HG03354 (cell line): ENCODE data around the gene ITGA3.
A peak's percentile ranks its signal among the peaks of the same experiment; 100 is the strongest.
"Not testable (repeated sequence)": the region's sequence is repeated elsewhere in the genome, so short reads cannot be mapped to it uniquely, and the experiment has no call there.

Source experiments
- ATAC-seq: cut with Tn5 transposase; IDR thresholded peaks from one replicate; pipeline ENCODE4 v1.9.1; 2021; ENCODE audit warnings: mild to moderate bottlenecking; ENCODE audit not compliant: unreplicated experiment, poor library complexity, severe bottlenecking

ITGA3 gene

GRCh38 chr17:50050431-50051032 lies 5.4 kb upstream of the ITGA3 start:
- no peak for ATAC-seq

- ATAC-seq, result no peak
Observed at GRCh38 chr17:50051082-50051576, 4.8 kb upstream of the ITGA3 start.

- no peak for ATAC-seq
Observed at GRCh38 chr17:50051606-50052005, 4.3 kb upstream of the ITGA3 start.

- no peak for ATAC-seq
Observed at GRCh38 chr17:50052241-50052796, 3.6 kb upstream of the ITGA3 start.

DNA sequence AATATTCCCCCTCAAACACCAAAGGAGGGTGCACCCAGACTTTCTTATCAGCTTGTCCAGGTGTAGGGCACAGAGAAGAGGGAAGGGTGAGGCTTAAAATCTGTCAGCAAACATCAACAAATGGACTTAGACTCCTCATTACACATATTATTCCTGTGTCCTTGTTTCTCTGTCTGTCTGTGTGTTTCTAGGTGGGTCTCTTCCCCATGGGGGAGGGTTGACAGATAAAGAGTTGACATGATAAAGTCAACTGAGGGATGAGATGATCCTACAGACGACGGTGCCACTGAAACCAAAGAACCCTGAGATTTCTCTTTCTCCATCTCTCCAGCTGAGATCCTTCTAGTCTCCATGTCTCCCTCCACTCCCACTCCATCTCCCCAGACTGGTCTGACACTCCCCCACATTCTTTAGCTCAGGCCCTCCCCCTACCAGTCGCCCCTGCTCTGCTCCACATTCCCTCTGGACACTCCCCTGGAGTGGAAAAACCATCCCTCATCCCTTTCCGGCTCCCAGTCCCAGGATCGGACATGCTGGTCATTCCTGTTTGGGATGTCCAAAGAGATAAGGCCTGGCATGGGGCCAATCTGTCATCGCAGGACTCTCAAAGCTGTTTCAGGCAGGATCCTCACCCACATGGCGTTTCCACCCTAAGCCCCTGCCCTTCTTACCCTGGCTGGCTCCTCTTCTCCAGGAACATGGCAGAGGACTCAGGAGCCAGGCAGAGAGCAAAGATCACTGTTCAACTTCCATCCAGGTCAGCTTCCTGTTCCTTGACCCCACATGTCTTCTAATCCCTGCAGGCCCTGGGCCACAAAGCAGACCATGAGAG lies 2.9 kb upstream of the ITGA3 start:
- ATAC-seq, result no peak

DNA sequence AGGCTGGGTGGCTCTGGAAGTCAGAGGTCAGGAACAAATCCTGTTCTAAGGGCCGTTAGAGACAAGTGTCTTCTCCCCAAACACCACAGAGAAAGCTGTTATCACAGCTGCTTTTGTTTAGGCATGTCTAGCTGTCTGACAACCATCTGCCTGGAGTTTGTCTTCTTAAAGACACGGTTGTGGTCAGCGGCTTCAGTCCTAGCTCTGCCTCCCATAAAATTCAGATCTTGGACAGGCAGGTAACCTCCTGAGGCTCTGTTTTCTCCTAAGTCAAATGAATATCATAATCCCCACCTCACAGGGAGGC lies 2.3 kb upstream of the ITGA3 start:
- ATAC-seq, result no peak

- no peak for ATAC-seq
Observed at GRCh38 chr17:50055055-50055425, 870 bp upstream of the ITGA3 start.

DNA sequence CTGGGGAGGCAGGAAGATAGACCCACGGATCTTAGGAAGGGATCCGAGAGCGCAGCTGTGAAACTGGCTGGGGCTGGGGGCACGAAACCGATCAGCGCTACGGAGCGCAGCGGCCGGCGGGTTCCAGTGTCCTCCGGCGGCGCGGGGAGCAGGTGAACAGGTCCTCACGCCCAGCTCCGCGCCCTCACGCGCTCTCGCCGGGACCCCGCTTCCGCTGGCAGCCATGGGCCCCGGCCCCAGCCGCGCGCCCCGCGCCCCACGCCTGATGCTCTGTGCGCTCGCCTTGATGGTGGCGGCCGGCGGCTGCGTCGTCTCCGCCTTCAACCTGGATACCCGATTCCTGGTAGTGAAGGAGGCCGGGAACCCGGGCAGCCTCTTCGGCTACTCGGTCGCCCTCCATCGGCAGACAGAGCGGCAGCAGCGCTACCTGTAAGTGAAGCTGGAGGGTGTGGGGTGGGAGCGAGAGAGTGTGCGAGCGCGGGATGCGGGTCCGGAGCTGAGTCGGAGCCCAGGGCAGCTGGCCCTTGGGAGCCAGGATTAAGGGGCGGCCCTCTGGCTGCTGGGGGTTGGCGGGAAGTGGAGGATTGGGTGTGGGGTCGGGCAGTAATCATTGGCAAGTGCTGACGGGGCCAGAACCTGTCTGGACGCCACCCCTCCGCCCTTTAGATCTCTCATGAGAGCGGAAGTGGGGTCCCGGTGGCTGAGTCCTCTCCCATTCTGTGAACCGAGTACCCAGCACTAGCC lies 479 bp downstream of the ITGA3 start:
- peak; percentile 45 for ATAC-seq

GRCh38 chr17:50056961-50057330 lies 1.0 kb downstream of the ITGA3 start:
- ATAC-seq, result no peak

GRCh38 chr17:50057521-50057991 lies 1.6 kb downstream of the ITGA3 start:
- no peak for ATAC-seq

DNA sequence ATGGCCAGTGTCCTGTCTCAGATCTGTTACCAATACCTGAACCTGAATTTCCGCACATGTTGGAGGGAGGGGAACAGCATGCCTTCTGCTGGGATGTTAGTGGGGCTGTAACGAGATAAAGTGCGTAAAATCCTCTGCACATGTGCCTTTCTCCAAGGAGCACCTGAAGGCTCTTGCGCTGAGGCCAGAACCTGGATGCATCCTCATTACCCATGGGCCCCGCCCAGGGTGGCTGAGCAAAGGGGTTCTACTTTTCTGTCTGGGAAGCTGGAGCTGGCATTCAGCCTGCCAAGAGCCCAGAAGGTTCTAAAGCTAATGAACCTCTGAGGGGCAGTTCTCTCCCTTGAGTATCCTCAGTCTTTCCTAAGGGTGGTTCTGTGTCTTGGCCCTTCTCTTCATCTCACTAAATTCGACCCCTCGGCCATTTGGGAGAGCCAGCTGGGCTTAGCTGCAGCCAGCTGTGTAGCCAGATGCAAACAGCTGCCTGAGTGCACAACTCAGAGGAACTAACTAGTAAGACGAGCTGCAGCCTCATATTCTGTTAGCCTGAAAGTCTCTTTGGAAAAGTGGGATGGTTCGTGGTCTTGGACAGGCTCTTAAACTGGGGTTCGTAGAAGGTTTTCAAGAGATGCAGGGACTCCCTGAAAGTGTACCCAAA lies 2.5 kb downstream of the ITGA3 start:
- no peak for ATAC-seq

GRCh38 chr17:50059256-50059655 lies 3.3 kb downstream of the ITGA3 start:
- no peak for ATAC-seq

DNA sequence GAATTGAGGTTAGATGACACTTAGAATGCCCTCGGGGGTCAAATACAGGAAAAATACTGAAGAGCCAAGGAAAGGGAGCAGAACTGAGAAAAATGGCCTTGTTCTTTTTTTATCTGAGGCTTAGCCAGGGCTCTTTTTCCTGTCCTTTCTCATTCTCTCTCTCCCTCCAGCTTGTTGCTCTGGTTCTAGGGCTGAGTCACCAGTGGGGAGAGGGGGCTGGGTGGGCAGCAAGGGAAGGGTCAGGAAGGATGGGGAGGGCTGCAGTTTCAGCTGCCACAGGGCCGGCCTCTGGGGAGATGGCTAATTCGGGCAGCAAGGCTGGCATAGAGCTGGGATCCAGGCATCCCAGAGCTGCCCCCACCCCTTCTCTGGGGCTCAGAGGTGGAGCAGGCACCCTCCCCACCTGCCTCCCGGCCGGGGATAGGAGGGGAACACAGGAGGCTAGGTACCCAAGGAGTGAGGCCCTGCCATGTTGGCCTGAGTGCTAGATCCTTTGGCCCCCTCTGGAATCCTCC lies 3.9 kb downstream of the ITGA3 start:
- no peak for ATAC-seq

DNA sequence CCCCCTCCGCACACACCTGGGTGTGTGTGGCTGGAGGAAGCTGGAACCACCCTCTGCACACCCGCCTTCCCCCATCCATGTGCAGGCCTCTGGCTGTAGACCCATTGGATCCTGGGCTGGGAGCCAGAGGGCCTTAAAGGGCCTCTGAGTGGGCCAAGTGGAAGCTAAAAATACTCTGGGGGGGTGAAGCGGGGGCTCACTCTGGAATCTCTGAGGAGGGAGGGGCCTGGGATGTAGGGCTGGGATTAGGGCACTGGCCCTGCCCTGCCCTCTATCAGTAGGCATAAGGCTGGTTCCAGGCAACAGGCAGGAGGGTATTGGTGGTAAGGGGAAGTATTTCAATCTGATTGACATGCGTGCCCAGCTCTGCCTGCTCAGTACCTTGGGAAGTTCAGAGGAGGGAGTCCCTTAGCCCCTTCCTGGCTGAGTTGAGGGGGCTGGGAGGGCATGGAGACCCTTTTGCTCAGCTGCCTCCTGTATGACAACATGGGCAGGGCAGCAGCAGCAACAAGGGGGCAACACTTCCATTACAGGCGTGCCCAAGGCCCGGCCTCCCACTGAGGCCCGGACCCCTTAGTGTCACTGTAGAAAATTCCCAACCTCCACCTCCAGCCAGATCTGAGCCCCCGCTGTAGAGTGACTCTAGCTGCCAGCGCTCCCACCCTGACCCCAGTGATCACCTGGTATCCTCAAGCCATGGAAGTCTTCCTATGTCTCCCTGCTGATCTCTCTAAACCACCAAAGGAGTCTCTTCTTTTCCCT lies 5.2 kb downstream of the ITGA3 start:
- ATAC-seq, result no peak

DNA sequence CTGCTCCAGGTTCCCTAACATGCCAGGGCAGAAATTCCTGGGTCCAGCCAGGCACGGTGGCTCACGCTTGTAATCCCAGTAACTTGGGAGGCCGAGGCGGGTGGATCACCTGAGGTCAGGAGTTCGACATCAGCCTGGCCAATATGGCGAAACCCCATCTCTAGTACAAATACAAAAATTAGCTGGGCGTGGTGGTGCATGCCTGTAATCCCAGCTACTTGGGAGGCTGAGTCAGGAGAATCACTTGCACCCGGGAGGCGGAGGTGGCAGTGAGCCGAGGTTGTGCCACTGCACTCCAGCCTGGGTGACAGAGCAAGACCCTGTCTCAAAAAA lies 5.8 kb downstream of the ITGA3 start:
- not testable (repeated sequence) for ATAC-seq

- no peak for ATAC-seq
Observed at GRCh38 chr17:50062293-50063243, 6.7 kb downstream of the ITGA3 start.

DNA sequence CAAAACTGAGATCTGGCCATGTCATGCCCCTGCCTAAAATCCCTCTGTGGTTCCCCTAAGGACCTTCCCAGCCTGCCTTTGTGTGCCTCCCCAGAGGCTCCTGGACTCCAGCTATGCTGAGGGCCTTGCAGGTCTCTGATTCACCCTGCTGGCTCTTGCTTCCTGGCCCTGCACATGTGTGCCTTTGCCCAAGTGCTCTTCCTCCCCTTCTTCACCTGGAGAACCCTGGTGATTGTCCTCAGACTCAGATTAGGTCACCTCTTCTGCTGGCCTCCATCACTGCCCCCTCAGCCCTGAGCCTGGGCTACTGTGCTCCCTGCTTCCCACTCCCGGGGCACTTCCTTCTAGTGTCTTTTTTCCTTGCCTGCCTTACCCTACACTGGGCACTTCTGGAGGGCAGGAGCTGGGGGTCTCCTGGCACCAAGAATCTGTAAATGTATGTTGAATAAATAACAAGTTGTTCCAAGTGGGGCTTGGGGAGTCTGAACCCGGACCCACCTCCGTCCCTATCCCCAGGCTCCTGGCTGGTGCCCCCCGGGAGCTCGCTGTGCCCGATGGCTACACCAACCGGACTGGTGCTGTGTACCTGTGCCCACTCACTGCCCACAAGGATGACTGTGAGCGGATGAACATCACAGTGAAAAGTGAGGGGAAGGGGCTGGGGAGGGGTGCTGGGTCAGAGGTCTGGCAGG lies 7.8 kb downstream of the ITGA3 start:
- ATAC-seq, result no peak
